HL-60 (cell line): Measurements from ENCODE around the gene OSMR.

Experiments
- POLR2AphosphoS5 ChIP-seq: IDR thresholded peaks from 2 replicates; pipeline ENCODE4 v1.6.1; 2012; ENCODE audit warnings: low read depth
- TF ChIP-seq, protein P1 (sequence below): IDR thresholded peaks from one replicate; pipeline ENCODE4 v1.5.1; 2011; ENCODE audit warnings: low read length, control low read depth, inconsistent platforms; ENCODE audit not compliant: insufficient read depth
- TF ChIP-seq, protein P2 (sequence below): IDR thresholded peaks from 2 replicates; pipeline ENCODE4 v1.6.1; 2012; ENCODE audit warnings: low read depth; ENCODE audit not compliant: insufficient replicate concordance

DNA sequence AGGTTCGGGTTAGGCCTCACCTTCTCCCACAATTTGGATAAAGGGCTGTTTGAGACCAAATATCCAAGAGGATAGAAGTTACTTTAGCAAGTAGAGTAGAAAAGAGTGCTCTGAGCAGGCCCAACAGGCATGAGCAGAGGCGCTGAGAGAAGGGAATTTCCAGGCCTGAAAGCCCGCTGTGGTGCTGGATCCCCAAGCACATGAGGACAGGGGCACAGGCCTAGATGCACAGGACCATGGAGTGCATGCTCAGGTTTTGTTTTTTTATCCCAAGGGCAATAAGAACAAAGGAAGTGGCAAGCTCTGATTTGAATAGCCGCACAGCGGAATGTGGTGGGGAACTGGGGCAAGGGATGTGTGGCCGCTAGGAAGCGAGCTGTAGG, 33.3 kb downstream of the OSMR start:
- TF ChIP-seq, protein P1, sequence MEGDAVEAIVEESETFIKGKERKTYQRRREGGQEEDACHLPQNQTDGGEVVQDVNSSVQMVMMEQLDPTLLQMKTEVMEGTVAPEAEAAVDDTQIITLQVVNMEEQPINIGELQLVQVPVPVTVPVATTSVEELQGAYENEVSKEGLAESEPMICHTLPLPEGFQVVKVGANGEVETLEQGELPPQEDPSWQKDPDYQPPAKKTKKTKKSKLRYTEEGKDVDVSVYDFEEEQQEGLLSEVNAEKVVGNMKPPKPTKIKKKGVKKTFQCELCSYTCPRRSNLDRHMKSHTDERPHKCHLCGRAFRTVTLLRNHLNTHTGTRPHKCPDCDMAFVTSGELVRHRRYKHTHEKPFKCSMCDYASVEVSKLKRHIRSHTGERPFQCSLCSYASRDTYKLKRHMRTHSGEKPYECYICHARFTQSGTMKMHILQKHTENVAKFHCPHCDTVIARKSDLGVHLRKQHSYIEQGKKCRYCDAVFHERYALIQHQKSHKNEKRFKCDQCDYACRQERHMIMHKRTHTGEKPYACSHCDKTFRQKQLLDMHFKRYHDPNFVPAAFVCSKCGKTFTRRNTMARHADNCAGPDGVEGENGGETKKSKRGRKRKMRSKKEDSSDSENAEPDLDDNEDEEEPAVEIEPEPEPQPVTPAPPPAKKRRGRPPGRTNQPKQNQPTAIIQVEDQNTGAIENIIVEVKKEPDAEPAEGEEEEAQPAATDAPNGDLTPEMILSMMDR, result no peak
- no peak for TF ChIP-seq POLR2AphosphoS5
- TF ChIP-seq, protein P2, sequence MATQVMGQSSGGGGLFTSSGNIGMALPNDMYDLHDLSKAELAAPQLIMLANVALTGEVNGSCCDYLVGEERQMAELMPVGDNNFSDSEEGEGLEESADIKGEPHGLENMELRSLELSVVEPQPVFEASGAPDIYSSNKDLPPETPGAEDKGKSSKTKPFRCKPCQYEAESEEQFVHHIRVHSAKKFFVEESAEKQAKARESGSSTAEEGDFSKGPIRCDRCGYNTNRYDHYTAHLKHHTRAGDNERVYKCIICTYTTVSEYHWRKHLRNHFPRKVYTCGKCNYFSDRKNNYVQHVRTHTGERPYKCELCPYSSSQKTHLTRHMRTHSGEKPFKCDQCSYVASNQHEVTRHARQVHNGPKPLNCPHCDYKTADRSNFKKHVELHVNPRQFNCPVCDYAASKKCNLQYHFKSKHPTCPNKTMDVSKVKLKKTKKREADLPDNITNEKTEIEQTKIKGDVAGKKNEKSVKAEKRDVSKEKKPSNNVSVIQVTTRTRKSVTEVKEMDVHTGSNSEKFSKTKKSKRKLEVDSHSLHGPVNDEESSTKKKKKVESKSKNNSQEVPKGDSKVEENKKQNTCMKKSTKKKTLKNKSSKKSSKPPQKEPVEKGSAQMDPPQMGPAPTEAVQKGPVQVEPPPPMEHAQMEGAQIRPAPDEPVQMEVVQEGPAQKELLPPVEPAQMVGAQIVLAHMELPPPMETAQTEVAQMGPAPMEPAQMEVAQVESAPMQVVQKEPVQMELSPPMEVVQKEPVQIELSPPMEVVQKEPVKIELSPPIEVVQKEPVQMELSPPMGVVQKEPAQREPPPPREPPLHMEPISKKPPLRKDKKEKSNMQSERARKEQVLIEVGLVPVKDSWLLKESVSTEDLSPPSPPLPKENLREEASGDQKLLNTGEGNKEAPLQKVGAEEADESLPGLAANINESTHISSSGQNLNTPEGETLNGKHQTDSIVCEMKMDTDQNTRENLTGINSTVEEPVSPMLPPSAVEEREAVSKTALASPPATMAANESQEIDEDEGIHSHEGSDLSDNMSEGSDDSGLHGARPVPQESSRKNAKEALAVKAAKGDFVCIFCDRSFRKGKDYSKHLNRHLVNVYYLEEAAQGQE, result no peak
